Neural cell (in vitro differentiated cells): ENCODE data around the gene HACE1. TPM values are rescaled to one million over a fixed set of nuclear protein-coding genes. Genes with fewer than 3 reads are reported as not detected.

Source experiments
- H2AFZ ChIP-seq: fragments of 200-600, 300-800 bp; sonication (generic), shearing (Covaris generic); 2 replicates; pipeline ENCODE4 v1.6.0; 2014; ENCODE audit warnings: low read depth, mild to moderate bottlenecking, antibody characterized with exemption, low read length, moderate library complexity
- H3F3A ChIP-seq: fragments of 200-600 bp; shearing (Covaris generic); 2 replicates; pipeline ENCODE4 v1.6.1; 2016; ENCODE audit warnings: mild to moderate bottlenecking, moderate library complexity, mixed read lengths, antibody characterized with exemption, low read length; ENCODE audit not compliant: insufficient read depth, poor library complexity, severe bottlenecking
- H3K27ac ChIP-seq: fragments of 200-600, 300-800 bp; sonication (generic), shearing (Covaris generic); 2 replicates; pipeline ENCODE4 v1.5.1; 2014; ENCODE audit warnings: mild to moderate bottlenecking, low read length, moderate library complexity
- H3K27me3 ChIP-seq: fragments of 300-800, 200-600 bp; sonication (generic), shearing (Covaris generic); 2 replicates; pipeline ENCODE4 v1.6.0; 2014; ENCODE audit warnings: mild to moderate bottlenecking, low read depth, low read length, moderate library complexity; ENCODE audit not compliant: insufficient read depth
- H3K36me3 ChIP-seq: fragments of 300-800, 200-600 bp; sonication (generic), shearing (Covaris generic); 2 replicates; pipeline ENCODE4 v1.5.1; 2014; ENCODE audit warnings: mild to moderate bottlenecking, antibody characterized with exemption, low read length, moderate library complexity; ENCODE audit not compliant: insufficient read depth
- H3K4me2 ChIP-seq: fragments of 300-800, 200-600 bp; sonication (generic), shearing (Covaris generic); 2 replicates; pipeline ENCODE4 v1.6.0; 2014; ENCODE audit warnings: mild to moderate bottlenecking, low read length
- H3K4me3 ChIP-seq: fragments of 300-800, 200-600 bp; sonication (generic), shearing (Covaris generic); 2 replicates; pipeline ENCODE4 v1.5.1; 2014; ENCODE audit warnings: mild to moderate bottlenecking, low read length, moderate library complexity
- H3K79me2 ChIP-seq: fragments of 200-600 bp; shearing (Covaris generic); replicated peaks from 2 replicates; pipeline ENCODE4 v1.6.0; 2014; ENCODE audit warnings: mild to moderate bottlenecking, low read length, moderate library complexity; ENCODE audit not compliant: insufficient read depth
- H3K9ac ChIP-seq: fragments of 300-800, 200-600 bp; sonication (generic), shearing (Covaris generic); 2 replicates; pipeline ENCODE4 v1.6.1; 2016; ENCODE audit warnings: mild to moderate bottlenecking, low read length, mixed read lengths
- H3K9me2 ChIP-seq: fragments of 200-600 bp; shearing (Covaris generic); 2 replicates; pipeline ENCODE4 v1.6.1; 2016; ENCODE audit warnings: mild to moderate bottlenecking, low read length, mixed read lengths; ENCODE audit not compliant: insufficient read depth
- H3K9me3 ChIP-seq: fragments of 200-600, 300-800 bp; sonication (generic), shearing (Covaris generic); 2 replicates; pipeline ENCODE4 v1.6.1; 2016; ENCODE audit warnings: mild to moderate bottlenecking, mixed run types, low read length, moderate library complexity, mixed read lengths
- H4K20me1 ChIP-seq: fragments of 200-600 bp; shearing (Covaris generic); 2 replicates; pipeline ENCODE4 v1.6.1; 2016; ENCODE audit warnings: mild to moderate bottlenecking, mixed run types; ENCODE audit not compliant: insufficient read depth
- CTCF ChIP-seq: fragments of 450-650 bp; IDR thresholded peaks from 2 replicates; pipeline ENCODE4 v1.5.1; 2014; ENCODE audit warnings: antibody characterized with exemption, mild to moderate bottlenecking, moderate library complexity; ENCODE audit not compliant: poor library complexity, severe bottlenecking
- EP300 ChIP-seq: fragments of 450-650 bp; conservative IDR thresholded peaks from 2 replicates; pipeline ENCODE4 v1.6.1; 2014; ENCODE audit warnings: antibody characterized with exemption, mild to moderate bottlenecking, moderate library complexity; ENCODE audit not compliant: poor library complexity, severe bottlenecking
- EZH2 ChIP-seq: fragments of 200-600, 300-800 bp; shearing (Covaris generic), sonication (generic); IDR thresholded peaks from 2 replicates; pipeline ENCODE4 v1.6.1; 2014; ENCODE audit warnings: antibody characterized with exemption, low read length, borderline replicate concordance, mild to moderate bottlenecking; ENCODE audit not compliant: insufficient read depth, poor library complexity, severe bottlenecking
- MXI1 ChIP-seq: fragments of 450-650 bp; conservative IDR thresholded peaks from 2 replicates; pipeline ENCODE4 v1.6.1; 2014; ENCODE audit warnings: antibody characterized with exemption, mild to moderate bottlenecking; ENCODE audit not compliant: poor library complexity, severe bottlenecking
- POLR2AphosphoS5 ChIP-seq: IDR thresholded peaks from 2 replicates; pipeline ENCODE4 v1.6.1; 2012
- RAD21 ChIP-seq: fragments of 450-650 bp; conservative IDR thresholded peaks from 2 replicates; pipeline ENCODE4 v1.6.1; 2014; ENCODE audit warnings: antibody characterized with exemption, mild to moderate bottlenecking, moderate library complexity
- REST ChIP-seq: IDR thresholded peaks from 2 replicates; pipeline ENCODE4 v1.6.1; 2012; ENCODE audit warnings: borderline replicate concordance
- SMC3 ChIP-seq: fragments of 450-650 bp; conservative IDR thresholded peaks from 2 replicates; pipeline ENCODE4 v1.6.1; 2014; ENCODE audit warnings: antibody characterized with exemption, mild to moderate bottlenecking, moderate library complexity; ENCODE audit not compliant: poor library complexity
- TAF1 ChIP-seq: IDR thresholded peaks from 2 replicates; pipeline ENCODE4 v1.6.1; 2012; ENCODE audit warnings: low read depth
- polyA plus RNA-seq: library from polyadenylated mRNA; depleted of rRNA; stranded (reverse); fragments of >200 nt; gene quantifications from 2 replicates; pipeline ENCODE4 v1.2.3, GENCODE V29; 2014

HACE1 gene
- polyA plus RNA-seq, 1 donor from 2014 or later = 70.6 TPM

GRCh38 chr6:104711371-104711770, 148.3 kb downstream of the HACE1 start:
- Histone ChIP-seq H3K36me3 (no peaks in the 10 kb centered on the region), H3K9ac (no peak overlapping the region), H3K9me3 (no peaks in the 10 kb centered on the region), H3K4me2 (no peak overlapping the region), H4K20me1 (no peaks in the 10 kb centered on the region), H3K27ac (no peak overlapping the region), H2AFZ (no peak overlapping the region), H3K9me2 (no peaks in the 10 kb centered on the region), H3K79me2 (no peaks in the 10 kb centered on the region), H3F3A (no peaks in the 10 kb centered on the region), H3K4me3 (no peak overlapping the region), H3K27me3 (no peaks in the 10 kb centered on the region)
- no peak for TF ChIP-seq CTCF
- no peak for TF ChIP-seq EZH2
- no peak for TF ChIP-seq TAF1
- TF ChIP-seq POLR2AphosphoS5 = no peak
- no peak for TF ChIP-seq SMC3
- TF ChIP-seq EP300 = no peak

- no peak overlapping the region for H3K4me2 ChIP-seq
- H3K36me3 ChIP-seq = no peaks in the 10 kb centered on the region
- no peaks in the 10 kb centered on the region for H3K27me3 ChIP-seq
- no peak overlapping the region for H3K4me3 ChIP-seq
- no peak overlapping the region for H3K27ac ChIP-seq
- TF ChIP-seq RAD21 (no peak), POLR2AphosphoS5 (no peak), REST (no peak), SMC3 (no peak), TAF1 (no peak), CTCF (no peak), EP300 (no peak), MXI1 (no peak), EZH2 (no peak)
- no peaks in the 10 kb centered on the region for H3K9me2 ChIP-seq
- no peaks in the 10 kb centered on the region for H4K20me1 ChIP-seq
- no peaks in the 10 kb centered on the region for H3K9me3 ChIP-seq
- H3K9ac ChIP-seq = no peak overlapping the region
- no peaks in the 10 kb centered on the region for H3F3A ChIP-seq
- no peaks in the 10 kb centered on the region for H3K79me2 ChIP-seq
- H2AFZ ChIP-seq = no peak overlapping the region
These were observed 149.0 kb downstream of the HACE1 start for GRCh38 chr6:104710543-104711335.
